HG02759 (cell line): Measurements from ENCODE around the gene CHRM5.
"Not testable (repeated sequence)": the region's sequence is repeated elsewhere in the genome, so short reads cannot be mapped to it uniquely, and the experiment has no call there.

ENCODE experiments used
- ATAC-seq: cut with Tn5 transposase; IDR thresholded peaks from one replicate; pipeline ENCODE4 v1.9.1; 2021; ENCODE audit warnings: mild to moderate bottlenecking, moderate library complexity; ENCODE audit not compliant: unreplicated experiment

Gene CHRM5

DNA sequence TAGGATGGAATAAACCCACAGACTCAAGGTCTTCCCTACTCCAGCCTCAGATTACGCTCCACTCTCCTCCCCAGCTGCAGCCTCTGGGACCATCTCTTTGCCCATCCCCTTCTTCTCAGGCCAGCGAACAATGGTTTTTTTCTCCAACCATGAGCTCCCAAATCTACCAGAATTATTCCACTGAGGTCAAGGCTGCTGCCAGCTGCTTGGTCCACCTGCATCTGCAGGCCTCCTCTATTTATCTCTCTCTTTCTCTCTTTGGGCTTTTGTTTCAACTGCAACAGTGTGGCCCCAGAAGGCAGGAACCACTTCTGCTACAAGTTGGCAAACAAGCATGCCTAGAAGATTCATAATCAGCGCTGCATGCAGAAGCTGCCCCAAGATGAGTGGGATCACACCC, 19.1 kb downstream of the CHRM5 start:
- ATAC-seq, result no peak

DNA sequence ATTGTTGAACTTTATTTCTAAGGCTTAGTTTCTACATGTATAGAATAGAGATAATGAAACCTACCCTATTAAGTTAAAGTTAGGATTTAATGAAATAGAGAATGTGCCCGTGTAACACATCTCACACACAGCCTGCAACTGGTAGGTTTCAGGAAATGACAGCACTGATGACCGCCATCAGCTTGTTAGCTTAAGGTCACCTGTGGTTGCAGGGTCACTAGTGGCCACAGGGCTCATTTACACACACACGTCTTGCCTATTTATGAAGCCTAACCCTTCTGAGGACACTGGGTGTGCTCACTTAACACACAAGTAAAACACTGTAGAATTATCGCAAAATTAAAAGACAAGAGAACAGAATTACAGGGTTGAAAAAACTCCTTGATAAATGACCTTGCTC, 20.1 kb downstream of the CHRM5 start:
- ATAC-seq, result no peak

DNA sequence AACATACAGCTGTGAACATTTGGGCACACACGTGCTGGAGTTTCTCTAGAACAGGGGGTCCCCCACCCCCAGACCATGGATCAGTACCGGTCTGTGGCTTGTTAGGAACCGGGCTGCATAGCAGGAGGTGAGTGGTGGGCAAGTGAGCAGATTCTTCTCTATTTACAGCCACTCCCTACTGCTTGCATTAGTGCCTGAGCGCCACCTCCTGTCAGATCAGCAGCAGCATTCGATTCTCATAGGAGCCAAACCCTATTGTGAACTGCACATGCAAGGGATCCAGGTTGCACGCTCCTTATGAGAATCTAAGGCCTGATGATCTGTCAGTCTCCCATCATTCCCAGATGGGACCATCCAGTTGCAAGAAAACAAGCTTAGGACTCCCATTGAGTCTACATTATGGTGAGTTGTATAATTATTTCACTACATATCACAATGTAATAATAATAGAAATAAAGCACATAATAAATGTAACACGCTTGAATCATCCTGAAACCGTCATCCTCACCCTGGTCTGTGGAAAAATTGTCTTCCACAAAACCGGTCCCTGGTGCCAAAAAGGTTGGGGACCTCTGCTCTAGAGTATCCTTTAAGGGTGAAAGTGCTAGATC, 25.8 kb downstream of the CHRM5 start:
- no peak for ATAC-seq

DNA sequence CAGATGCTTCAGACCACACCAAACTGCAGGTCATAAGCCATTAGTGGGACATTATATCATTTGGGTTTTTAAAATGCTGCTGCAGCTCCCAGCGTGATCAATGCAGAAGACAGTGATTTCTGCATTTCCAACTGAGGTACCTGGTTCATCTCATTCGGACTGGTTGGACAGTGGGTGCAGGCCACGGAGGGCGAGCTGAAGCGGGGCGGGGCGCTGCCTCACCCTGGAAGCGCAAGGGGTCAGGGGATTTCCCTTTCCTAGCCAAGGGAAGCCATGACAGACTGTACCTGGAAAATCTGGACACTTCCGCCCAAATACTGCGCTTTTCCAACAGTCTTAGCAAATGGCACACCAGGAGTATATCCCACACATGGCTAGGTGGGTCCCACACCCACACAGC, 27.4 kb downstream of the CHRM5 start:
- ATAC-seq, result not testable (repeated sequence)

DNA sequence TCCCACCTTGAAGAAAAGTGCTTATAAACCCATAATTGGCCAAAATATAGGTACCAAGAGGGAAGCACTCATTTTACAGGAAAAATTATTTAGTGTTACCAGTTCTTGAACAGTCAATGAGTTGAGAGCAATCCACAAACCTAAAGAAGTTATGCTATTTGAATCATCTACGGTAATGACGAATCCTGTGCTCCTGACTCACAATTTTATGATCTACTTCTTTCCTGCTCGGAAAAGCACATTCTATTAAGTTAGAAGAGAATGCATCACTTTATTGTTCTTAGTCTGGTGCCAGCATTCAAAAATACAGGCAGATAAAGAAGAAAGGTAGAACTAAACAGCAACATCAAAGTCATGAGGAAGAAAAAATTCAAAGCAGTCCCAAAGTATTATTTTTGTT, 33.2 kb downstream of the CHRM5 start:
- ATAC-seq, result no peak

DNA sequence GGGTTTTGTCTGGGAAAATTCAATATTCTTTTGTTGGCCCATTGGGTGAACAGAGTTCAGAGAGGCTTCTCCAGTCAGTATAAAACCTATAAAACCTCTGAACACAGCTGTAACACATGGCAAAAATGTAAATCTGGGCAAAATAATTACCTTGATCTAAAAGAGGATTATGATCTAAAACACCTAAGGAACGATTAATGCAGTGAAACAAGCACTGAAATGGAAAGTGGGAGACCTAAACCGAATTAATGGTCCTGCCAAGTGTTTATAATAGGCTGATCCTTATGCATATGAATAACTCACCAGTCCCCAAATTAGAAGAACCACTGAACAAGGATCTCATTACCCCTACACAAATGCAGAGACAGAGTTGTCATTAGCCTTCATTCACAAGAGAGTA, 38.1 kb downstream of the CHRM5 start:
- no peak for ATAC-seq

DNA sequence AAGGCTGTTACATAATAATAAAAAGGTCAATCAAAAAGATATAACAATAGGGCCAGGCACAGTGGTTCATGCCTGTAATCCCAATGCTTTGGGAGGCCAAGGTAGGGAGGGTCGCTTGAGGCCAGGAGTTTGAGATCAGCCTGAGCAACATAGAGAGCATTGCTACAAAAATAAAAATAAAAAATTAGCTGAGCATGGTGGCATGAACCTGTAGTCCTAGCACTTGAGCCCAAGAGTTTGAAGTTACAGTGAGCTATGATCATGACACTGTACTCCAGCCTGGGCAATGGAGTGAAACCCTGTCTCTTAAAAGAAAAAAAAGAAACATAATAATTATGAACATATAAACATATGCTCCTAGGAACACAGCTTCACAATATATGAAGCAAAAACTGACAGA, 41.4 kb downstream of the CHRM5 start:
- no peak for ATAC-seq

DNA sequence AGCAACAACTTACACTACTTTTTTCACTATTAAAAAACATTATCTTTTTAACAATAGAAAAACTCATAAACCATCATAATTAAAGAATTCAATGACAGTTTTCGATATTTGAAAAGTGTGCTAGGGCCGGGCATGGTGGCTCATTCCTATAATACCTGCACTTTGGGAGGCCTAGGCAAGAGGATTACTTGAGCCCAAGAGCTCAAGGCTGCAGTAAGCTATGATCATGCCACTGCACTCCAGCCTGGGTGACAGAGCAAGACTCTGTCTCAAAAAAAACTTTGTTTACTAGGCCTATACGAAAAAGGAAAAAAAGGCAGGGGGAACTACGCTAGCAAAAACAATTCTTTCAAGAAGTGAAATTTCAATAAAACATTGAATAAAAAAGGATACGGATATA, 42.6 kb downstream of the CHRM5 start:
- ATAC-seq, result no peak

DNA sequence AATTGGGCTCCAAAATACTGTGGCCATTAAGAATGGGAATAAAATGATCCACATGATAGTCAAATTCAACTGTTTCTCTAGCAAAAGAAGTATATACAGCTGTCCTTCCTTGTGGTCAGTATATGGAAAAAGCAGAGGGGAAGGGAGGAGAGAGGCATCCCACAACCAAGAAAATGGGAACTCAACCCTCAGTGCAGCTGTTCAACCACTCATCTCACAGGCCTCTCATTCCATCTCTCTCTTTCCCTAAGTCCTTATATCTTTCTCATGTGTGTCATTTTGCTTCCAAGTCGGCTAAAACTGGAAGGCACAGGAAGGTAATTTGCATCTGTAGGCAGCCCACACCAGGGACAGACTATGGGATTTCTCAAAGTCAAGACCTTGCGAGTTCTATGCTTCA, 43.2 kb downstream of the CHRM5 start:
- ATAC-seq, result no peak

DNA sequence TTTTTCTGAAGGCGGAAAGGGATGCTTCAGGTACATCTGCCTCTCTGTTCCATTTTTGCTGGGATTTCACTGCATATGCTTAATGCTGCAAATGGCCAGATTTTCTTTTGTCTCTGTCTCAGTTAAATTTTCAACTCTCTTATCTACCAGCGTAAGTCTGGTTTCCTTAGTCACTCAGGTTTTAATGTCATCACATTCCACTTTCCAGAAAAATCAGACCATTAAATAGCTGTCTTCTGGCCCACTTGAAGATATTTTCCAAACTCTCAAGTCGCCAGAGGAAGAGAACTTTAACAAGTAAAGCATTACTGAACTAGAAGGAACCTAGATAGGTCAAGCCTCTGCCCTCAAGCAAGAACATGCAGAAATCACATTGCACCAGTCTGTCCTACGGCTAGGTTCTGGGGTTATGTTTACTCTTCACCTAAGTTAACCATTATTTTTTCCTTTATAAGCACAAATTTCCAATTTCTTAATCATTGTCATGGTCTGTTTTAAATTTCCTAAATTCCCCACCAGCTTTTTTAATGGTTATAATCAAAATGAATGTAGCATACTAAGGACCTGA, 44.2 kb downstream of the CHRM5 start:
- ATAC-seq, result no peak

DNA sequence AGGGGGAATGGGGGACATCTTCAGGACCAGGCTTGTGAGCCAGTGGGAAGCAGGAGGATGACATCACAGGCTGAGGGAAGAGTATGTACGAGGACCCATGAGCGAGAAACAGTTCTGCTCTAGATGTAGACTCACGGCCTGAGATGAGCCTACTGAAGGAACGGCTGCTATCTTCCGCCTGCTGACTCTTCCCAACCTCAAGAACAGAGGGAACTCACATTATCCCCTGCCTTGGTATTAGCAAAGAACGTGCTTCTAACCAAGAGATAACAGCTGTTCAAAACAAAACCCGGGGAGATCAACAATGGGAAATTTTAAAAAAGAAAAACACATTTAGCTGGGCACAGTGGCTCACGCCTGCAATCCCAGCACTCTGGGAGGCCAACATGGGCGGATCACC, 45.4 kb downstream of the CHRM5 start:
- ATAC-seq, result no peak

DNA sequence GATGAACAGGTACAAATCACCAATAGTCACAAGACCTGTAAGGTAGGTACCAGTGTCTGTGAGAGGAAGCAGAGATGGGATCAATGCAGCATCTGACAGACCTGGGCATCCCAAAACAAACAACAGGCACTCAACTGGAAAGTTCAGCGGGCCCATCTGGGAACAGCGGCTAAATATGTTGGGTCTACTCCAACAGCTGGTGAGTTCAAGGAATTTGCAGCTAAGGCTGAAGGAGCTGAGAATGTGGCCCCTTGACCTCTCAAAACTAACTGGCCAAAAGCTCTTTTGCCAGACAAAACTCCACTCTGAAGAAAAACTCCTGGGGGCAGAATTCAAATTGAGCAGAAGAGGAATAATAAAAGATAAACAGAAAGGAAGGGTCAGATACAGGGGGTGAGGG, 46.3 kb downstream of the CHRM5 start:
- ATAC-seq, result no peak

DNA sequence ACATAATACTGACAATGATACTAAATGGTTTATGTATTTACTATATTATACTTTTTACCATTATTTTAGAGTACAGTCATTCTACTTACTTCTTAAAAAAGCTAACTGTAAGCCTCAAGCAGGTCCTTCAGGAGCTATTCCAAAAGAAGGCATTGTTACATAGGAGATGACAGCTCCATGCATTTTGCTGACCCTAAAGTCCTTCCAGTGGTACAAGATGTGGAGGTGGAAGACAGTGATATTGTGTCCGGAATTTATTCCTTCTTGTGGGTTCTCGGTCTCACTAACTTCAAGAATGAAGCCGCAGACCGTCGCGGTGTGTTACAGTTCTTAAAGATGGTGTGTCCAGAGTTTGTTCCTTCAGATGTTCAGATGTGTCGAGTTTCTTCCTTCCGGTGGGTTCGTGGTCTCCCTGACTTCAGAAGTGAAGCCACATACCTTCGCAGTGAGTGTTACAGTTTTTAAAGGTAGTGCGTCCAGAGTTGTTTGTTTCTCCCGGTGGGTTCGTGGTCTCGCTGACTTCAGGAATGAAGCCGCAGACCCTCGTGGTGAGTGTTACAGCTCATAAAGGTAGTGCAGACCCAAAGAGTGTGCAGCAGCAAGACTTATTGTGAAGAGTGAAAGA, 49.8 kb downstream of the CHRM5 start:
- no peak for ATAC-seq

DNA sequence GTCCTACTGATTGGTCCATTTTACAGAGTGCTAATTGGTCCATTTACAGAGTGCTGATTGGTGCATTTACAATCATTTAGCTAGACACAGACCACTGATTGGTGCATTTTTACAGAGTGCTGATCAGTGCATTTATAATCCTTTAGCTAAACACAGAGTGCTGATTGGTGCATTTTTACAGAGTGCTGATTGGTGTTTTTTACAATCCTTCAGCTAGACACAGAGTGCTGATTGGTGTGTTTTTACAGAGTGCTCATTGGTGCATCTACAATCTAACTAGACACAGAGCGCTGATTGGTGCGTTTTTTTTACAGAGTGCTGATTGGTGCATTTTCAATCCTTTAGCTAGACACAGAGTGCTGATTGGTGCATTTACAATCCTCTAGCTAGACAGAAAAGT, 50.4 kb downstream of the CHRM5 start:
- not testable (repeated sequence) for ATAC-seq

DNA sequence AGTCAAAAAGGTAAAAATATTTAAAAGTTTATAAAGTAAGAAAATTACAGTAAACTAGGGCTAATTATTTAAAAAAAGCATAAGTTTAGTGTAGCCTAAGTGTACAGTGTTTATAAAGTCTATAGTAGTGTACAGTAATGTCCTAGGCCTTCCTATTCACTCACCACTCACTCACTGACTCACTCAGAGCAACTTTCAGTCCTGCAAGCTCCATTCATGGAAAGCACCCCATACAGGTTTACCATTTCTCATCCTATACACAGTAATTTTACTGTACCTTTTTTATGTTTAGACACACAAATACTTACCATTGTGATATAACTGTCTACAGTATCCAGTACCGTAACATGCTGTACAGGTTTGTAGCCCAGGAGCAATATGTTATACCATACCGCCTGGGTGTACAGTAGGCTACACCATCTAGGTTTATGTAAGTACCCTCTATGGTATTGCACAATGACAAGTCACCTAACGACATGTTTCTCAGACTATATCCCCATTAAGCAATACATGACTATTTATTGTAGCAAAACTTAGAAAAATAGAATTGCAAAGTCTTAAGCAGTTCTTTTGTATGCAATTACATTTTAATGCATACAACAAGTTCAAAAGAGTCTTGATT, 51.2 kb downstream of the CHRM5 start:
- no peak for ATAC-seq

DNA sequence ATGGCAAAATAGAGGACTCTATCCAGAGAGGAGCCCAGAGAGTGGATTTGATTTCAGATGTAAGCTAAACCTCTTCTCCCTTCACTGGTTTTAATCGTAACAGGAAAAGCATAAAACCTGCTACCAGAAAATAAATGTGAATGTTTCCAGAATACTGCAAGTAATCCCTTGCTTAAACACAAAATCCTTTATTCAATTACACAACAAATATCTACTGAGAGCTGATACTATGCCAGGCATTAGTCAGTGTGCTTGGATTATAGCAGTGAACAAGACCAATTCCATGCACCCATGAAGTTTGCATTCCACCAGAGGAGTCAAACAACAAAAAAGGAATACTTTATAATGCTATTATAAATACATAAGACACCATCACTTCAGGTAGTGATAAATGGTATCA, 55.6 kb downstream of the CHRM5 start:
- ATAC-seq, result no peak

DNA sequence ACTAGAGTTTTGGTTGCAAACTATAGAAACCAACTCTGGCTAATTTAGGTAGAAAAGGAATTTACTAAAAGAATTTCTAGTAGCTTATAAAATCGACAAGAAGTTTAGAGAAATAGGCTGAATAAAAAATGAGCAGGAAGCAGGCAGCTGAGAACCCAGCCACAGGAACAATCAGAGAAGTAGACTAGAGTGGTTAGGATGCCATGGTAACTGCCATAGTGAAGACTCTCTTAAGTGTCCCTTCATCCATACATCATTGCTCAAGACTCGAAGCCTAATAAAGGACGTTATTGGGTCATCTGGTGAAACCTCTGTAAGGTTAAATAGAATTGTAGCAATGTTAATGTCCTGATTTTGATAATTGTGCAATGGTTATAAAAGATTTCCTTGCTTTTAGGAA, 57.0 kb downstream of the CHRM5 start:
- no peak for ATAC-seq

DNA sequence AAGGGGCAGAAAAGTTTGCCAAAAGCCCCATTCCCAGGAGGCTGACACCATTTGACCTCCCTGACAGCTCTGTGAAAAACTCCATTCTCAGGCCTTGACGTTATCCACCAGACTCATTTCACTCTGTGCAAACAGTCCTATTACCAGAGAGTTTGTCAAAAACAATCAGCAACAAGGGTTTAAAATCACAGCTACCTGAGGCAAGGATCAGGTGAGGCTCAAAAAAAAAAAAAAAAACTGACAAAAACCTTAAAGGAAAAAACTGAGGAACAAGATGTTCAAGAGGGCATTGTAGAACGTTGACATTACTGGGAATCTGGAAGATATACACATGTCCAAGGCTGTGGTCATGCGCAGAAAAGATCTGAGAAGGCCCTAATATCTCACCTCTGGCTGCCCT, 59.3 kb downstream of the CHRM5 start:
- no peak for ATAC-seq

DNA sequence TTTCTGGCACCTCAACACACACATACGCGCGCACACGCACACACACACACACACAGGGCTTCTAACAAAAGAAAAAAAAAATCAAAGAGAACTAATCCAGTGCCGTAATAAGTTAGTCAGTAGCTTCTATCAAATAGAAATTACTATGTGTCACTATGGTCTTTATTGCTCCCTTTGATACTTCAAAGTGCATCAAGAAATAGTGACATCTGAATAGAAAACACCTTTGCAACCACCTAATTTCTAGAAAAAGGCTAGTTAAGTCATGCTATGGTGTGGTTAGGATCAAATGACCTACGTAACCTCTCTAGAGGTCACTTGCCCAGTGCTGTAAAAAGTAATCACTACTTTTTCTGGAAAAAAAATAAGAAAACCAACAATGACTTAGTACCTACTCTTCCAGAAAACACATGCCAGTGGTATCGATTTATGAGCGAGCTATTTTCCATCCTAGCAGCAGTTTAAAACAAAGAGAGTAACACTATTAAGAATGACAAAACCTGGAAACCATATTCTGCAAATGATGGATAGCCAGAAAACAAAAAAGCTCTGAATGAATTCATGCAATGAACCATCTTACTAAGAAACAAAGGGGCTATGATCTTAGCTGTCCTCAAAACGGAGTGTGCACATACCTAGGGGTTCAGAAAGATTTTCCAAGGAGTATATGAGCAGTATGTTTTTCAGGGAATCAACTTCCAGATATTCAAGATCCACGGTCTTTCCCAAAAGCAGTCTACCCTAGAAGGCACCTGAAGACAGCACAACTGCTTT, 63.9 kb downstream of the CHRM5 start:
- no peak for ATAC-seq

DNA sequence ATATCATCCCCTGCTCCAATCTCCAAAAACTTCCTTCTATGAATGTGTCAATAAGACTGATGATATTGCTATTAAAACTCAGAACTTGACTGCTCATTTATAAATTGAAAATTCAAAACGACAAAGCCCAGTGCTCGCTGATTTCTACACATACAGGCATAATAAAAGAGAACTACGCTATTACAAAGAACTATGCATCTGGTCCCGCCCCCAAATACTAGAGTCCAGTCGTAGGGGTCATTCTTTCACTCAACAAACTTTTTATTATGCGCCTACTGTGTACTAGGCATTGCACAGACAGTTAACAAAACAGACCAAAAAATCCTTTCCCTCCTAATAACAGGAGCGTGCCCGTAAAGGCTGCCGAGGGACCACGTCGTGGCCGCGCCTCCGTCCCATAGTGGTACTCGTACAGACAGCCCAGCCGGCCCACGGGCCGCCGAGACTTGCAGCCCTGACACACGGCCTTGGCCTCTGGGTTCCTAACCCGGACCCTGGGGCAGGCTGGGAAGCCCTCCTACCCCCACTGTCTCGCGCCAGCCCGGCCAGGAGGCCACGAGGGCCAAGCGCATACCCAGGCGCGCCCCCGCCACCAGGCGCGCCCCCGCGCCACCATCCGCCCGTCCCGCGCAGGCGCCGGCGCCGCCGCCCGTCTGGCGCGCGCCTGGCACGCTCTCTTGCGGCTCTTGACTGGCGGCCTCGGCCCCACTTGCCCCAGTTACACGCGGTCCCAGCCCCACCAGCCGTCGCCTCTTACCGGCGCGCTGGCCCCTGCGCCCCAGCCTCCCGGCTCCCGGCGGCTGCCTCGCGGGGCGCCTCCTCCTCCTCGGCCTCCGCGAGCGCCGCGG, 70.0 kb downstream of the CHRM5 start:
- peak; percentile 82 for ATAC-seq
